Type B pancreatic cell (in vitro differentiated cells): ENCODE results near the gene GTSF1L. TPM values are rescaled to one million over a fixed set of nuclear protein-coding genes. Genes with fewer than 3 reads are reported as not detected.

ENCODE experiments used
- DNase-seq: peaks from one replicate; pipeline ENCODE4 v3.0.0; 2021; ENCODE audit warnings: mixed read lengths; ENCODE audit not compliant: unreplicated experiment; ENCODE audit errors: extremely low spot score
- H3K27ac Mint-ChIP-seq: 2 replicates; pipeline ENCODE4 v1.8.0; 2021; ENCODE audit warnings: mild to moderate bottlenecking, mixed read lengths
- H3K27me3 Mint-ChIP-seq: 2 replicates; pipeline ENCODE4 v1.8.0; 2021; ENCODE audit warnings: mixed read lengths
- H3K36me3 Mint-ChIP-seq: 2 replicates; pipeline ENCODE4 v1.8.0; 2021; ENCODE audit warnings: mixed read lengths
- H3K4me1 Mint-ChIP-seq: one replicate; pipeline ENCODE4 v1.8.0; 2021; ENCODE audit warnings: mixed read lengths; ENCODE audit not compliant: unreplicated experiment
- H3K4me3 Mint-ChIP-seq: 2 replicates; pipeline ENCODE4 v1.8.0; 2021; ENCODE audit warnings: mild to moderate bottlenecking, mixed read lengths
- H3K9me3 Mint-ChIP-seq: 2 replicates; pipeline ENCODE4 v1.8.0; 2021; ENCODE audit warnings: mixed read lengths
- total RNA-seq: library from RNA; stranded (reverse); gene quantifications from 2 replicates; pipeline ENCODE4 v1.2.1, GENCODE V29; 2021; ENCODE audit warnings: low replicate concordance
- TF ChIP-seq, protein P1 (sequence below): fragments of 200-600 bp; sonication (generic); conservative IDR thresholded peaks from 2 replicates; pipeline ENCODE4 v1.5.0; 2021; ENCODE audit warnings: antibody characterized with exemption, mild to moderate bottlenecking

Gene GTSF1L
- total RNA-seq, 1 donor from 2014 or later: not detected

DNA sequence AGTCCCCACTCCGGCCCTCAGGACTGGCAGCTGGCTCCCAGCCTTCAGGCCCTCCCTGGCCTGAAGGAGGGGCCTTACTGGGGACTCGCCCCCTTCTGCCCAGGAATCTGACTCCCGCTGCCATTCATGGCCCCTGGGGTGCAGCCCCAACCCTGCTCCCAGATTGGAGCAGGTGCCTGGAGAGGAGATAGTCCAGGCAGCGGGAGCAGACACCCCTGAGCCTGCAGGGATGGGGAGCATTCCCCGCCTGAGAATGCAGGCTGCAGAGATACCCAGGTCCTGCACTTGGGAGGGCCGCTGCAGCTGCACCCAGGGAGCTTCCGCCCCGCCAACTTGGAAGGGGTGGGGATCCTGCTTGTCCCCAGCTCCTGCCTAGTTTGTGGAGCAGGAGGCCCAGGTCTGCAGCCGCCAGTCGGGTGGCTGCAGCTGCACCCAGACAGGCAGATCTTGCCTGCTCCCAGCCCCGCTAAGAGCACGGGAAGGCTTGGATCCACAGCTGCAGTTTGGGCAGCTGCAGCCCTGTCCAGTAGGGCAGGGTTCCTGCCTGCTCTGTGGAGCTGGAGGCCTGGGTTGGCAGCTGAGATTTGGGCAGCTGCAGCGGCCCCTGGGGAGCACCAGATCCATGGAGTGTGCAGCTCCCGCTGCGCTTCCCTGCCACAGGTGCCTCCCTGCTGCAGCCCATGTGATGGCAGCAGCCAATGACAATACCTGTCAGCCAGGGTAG lies 5.2 kb downstream of the GTSF1L start:
- DNase-seq: no peak
- TF ChIP-seq, protein P1, sequence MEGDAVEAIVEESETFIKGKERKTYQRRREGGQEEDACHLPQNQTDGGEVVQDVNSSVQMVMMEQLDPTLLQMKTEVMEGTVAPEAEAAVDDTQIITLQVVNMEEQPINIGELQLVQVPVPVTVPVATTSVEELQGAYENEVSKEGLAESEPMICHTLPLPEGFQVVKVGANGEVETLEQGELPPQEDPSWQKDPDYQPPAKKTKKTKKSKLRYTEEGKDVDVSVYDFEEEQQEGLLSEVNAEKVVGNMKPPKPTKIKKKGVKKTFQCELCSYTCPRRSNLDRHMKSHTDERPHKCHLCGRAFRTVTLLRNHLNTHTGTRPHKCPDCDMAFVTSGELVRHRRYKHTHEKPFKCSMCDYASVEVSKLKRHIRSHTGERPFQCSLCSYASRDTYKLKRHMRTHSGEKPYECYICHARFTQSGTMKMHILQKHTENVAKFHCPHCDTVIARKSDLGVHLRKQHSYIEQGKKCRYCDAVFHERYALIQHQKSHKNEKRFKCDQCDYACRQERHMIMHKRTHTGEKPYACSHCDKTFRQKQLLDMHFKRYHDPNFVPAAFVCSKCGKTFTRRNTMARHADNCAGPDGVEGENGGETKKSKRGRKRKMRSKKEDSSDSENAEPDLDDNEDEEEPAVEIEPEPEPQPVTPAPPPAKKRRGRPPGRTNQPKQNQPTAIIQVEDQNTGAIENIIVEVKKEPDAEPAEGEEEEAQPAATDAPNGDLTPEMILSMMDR: no peak
- H3K36me3 Mint-ChIP-seq: no peaks in the 10 kb centered on the region
- H3K9me3 Mint-ChIP-seq: no peaks in the 10 kb centered on the region
- no peak overlapping the region for H3K4me3 Mint-ChIP-seq
- H3K27ac Mint-ChIP-seq: no peak overlapping the region
- H3K4me1 Mint-ChIP-seq: peaks cover 6% of the 10 kb centered on the region
- no peaks in the 10 kb centered on the region for H3K27me3 Mint-ChIP-seq

DNA sequence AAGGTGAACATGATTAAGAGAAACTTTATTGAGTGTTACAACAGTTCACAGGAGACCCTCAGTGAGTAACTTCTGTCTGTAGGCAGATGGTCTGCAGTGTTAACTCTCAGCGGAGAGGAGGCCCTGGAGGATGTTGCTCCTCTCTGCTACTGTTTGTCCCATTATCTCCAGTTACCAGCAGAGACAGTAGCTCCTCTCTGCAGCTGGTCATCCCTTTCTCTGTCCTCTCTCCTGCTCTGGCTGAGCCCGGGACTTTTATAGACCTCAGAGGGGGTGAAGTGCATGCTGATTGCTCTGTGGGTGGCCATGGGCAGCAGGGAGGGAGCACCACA lies 5.7 kb downstream of the GTSF1L start:
- H3K36me3 Mint-ChIP-seq: no peaks in the 10 kb centered on the region
- H3K4me3 Mint-ChIP-seq: no peak overlapping the region
- no peaks in the 10 kb centered on the region for H3K9me3 Mint-ChIP-seq
- DNase-seq: no peak
- no peak overlapping the region for H3K27ac Mint-ChIP-seq
- peaks cover 6% of the 10 kb centered on the region for H3K4me1 Mint-ChIP-seq
- no peaks in the 10 kb centered on the region for H3K27me3 Mint-ChIP-seq
- TF ChIP-seq, protein P1: no peak

DNA sequence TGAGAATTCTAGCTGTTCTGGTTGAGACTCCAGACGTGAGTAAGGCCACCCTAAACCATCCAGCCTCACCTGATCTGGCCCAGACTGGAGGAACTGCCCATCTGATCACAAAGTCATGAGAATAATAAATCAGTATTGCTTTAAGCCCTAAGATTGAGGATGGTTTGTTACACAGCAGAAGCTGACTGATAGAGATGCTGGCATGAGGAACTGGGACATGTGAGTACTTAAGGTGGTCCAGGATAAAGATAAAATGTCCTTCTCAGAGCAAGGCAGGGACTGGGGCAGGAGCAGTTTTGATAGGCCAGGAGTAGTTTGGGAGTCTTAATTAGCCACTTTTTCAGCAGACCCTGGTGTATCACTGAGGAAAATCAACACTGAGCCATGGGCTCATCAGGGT lies 6.8 kb downstream of the GTSF1L start:
- TF ChIP-seq, protein P1: no peak

DNA sequence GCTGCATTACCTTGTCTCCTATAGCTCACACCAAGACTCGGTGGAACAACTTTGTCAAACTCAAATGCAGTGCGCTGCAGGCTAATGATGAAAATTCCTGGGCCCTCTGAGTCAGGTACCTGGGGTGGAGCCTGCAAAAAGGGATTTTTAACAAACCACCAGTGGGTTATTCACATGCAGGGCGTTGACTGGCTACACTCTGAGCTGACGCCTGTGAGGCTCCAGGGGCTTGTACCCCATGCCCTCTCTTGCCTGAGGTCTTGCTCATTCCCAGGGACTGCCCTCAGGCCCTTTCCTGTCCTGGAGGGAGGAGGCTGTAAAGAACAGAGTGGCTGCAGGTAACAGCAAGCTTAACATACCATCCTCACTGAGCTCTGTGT lies 9.2 kb downstream of the GTSF1L start:
- Mint-ChIP-seq H3K27ac (no peak overlapping the region), H3K4me3 (no peak overlapping the region), H3K9me3 (no peaks in the 10 kb centered on the region), H3K4me1 (no peaks in the 10 kb centered on the region), H3K36me3 (no peaks in the 10 kb centered on the region), H3K27me3 (no peaks in the 10 kb centered on the region)
- TF ChIP-seq, protein P1: no peak
- no peak for DNase-seq

More for the DNA sequence above, 6.8 kb downstream of the GTSF1L start:
- H3K27ac Mint-ChIP-seq: no peak overlapping the region
- H3K36me3 Mint-ChIP-seq: no peaks in the 10 kb centered on the region
- no peaks in the 10 kb centered on the region for H3K9me3 Mint-ChIP-seq
- no peaks in the 10 kb centered on the region for H3K4me1 Mint-ChIP-seq
- no peak overlapping the region for H3K4me3 Mint-ChIP-seq
- no peak for DNase-seq
- H3K27me3 Mint-ChIP-seq: no peaks in the 10 kb centered on the region

DNA sequence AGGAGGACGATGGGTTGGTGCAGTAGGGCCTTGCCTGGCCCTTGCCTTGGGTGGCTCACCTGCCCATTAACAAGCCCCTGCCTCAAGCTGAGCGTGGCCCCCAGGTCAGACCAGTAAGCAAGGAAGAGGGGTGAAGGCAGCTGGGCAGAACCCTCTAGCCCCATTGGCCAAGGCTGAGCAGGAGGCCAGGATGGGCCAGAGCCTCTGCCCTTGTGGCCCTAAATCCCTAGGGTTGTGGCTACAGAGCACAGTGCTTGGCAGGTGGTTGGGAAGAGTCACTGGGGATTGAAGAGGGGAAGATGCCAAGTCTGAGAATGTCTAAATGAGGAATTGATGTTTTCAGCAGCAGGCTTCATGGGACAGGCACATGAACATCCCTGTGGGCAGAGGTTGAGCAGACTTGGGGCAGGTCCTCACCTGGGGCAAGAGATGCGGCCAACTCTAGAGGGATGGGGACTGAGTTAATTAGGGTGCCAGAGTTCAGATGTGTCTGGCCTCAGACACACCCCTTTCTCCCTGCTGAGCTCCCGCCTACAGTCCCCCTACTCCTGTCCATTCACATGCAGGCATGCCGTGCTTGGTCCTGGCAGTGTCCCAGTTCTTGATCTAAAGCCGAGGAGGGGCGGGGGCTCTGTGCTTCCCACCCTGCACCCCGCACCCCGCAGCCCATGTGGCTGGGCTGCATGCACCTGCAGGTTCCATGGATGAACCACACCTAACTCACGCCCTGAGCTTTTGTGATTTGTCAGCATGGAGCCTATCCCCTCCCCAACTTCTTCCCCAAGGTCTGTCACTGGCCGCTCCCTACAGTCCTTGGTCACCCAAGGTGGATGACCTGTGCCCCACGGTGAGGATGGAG lies 9.8 kb downstream of the GTSF1L start:
- Mint-ChIP-seq H3K27ac (no peak overlapping the region), H3K4me3 (no peak overlapping the region), H3K9me3 (no peaks in the 10 kb centered on the region), H3K4me1 (no peaks in the 10 kb centered on the region), H3K36me3 (no peaks in the 10 kb centered on the region), H3K27me3 (no peaks in the 10 kb centered on the region)
- no peak for DNase-seq
- TF ChIP-seq, protein P1: no peak
